Retinal pigment epithelial cell (primary cell): ENCODE measurements around the gene OSBPL6.

ENCODE experiments used
- DNase-seq: peaks from one replicate; pipeline ENCODE4 v3.0.0-alpha.2; 2010; ENCODE audit warnings: low read depth
- H3K4me3 ChIP-seq: 2 replicates; pipeline ENCODE4 v1.5.1; 2011; ENCODE audit warnings: mild to moderate bottlenecking, low read length, control low read depth, moderate library complexity
- CTCF ChIP-seq: conservative IDR thresholded peaks from 2 replicates; pipeline ENCODE4 v1.5.1; 2011; ENCODE audit warnings: low read depth, low read length, control low read depth, inconsistent platforms

The OSBPL6 gene

GRCh38 chr2:178269438-178270224 is 75.3 kb downstream of the OSBPL6 start:
- no peak for DNase-seq
- no peak overlapping the region for H3K4me3 ChIP-seq
- TF ChIP-seq CTCF = no peak

- no peak for TF ChIP-seq CTCF
- H3K4me3 ChIP-seq = no peak overlapping the region
- DNase-seq = no peak
Measured at GRCh38 chr2:178270338-178270737, 76.0 kb downstream of the OSBPL6 start.

- no peak for DNase-seq
- H3K4me3 ChIP-seq = no peak overlapping the region
- TF ChIP-seq CTCF = no peak
Measured at GRCh38 chr2:178271094-178271493, 76.8 kb downstream of the OSBPL6 start.

- H3K4me3 ChIP-seq = no peak overlapping the region
- no peak for DNase-seq
- TF ChIP-seq CTCF = no peak
Measured at GRCh38 chr2:178271629-178272333, 77.5 kb downstream of the OSBPL6 start.

GRCh38 chr2:178273787-178274360 is 79.6 kb downstream of the OSBPL6 start:
- no peak for TF ChIP-seq CTCF
- DNase-seq = no peak
- H3K4me3 ChIP-seq = no peak overlapping the region

GRCh38 chr2:178275600-178275999 is 81.3 kb downstream of the OSBPL6 start:
- no peak for DNase-seq
- no peak overlapping the region for H3K4me3 ChIP-seq
- no peak for TF ChIP-seq CTCF
